GM23338 (cell line): ENCODE measurements around the gene GRK4.

Experiments
- CREB1 ChIP-seq: fragments of 250-450 bp; sonication (Bioruptor Pico); IDR thresholded peaks from 2 replicates; pipeline ENCODE4 v1.5.0; 2020; ENCODE audit warnings: low read depth, mild to moderate bottlenecking, moderate library complexity
- CTCF ChIP-seq, 2 experiments: fragments of 200-600 bp in 1 of 2; sonication (generic) in 1 of 2; conservative IDR thresholded peaks; 2 replicates each; pipeline versions ENCODE4 v1.5.1 to v1.6.1; 2016 to 2017; ENCODE audit warnings: antibody characterized with exemption in 2 of 2, low read depth in 2 of 2, mild to moderate bottlenecking in 2 of 2, moderate library complexity in 1 of 2
- ETS1 ChIP-seq: IDR thresholded peaks from 2 replicates; pipeline ENCODE4 v1.6.1; 2016; ENCODE audit warnings: antibody characterized with exemption
- EZH2 ChIP-seq: fragments of 200-600 bp; sonication (generic); IDR thresholded peaks from one replicate; pipeline ENCODE4 v1.8.0; 2017; ENCODE audit warnings: antibody characterized with exemption, mild to moderate bottlenecking, low read depth; ENCODE audit not compliant: unreplicated experiment
- EZH2phosphoT487 ChIP-seq: fragments of 200-600 bp; sonication (generic); IDR thresholded peaks from one replicate; pipeline ENCODE4 v1.8.1; 2018; ENCODE audit warnings: antibody characterized with exemption; ENCODE audit not compliant: unreplicated experiment
- JUNB ChIP-seq: IDR thresholded peaks from one replicate; pipeline ENCODE4 v1.6.1; 2016; ENCODE audit warnings: antibody characterized with exemption; ENCODE audit not compliant: unreplicated experiment
- NANOG ChIP-seq: IDR thresholded peaks from 2 replicates; pipeline ENCODE4 v1.6.1; 2016; ENCODE audit warnings: antibody characterized with exemption, borderline replicate concordance
- POLR2AphosphoS5 ChIP-seq: IDR thresholded peaks from 2 replicates; pipeline ENCODE4 v1.6.1; 2016; ENCODE audit warnings: antibody characterized with exemption, low read depth
- REST ChIP-seq: IDR thresholded peaks from one replicate; pipeline ENCODE4 v1.6.1; 2018; ENCODE audit warnings: antibody characterized with exemption; ENCODE audit not compliant: unreplicated experiment
- ZNF114 ChIP-seq: fragments of 250-450 bp; sonication (Bioruptor Pico); IDR thresholded peaks from 2 replicates; pipeline ENCODE4 v1.5.0; 2020; ENCODE audit warnings: mild to moderate bottlenecking, moderate library complexity
- ZNF462 ChIP-seq: fragments of 250-450 bp; sonication (Bioruptor Pico); IDR thresholded peaks from 2 replicates; pipeline ENCODE4 v1.5.0; 2020; ENCODE audit warnings: mild to moderate bottlenecking, moderate library complexity

GRCh38 chr4:2991243-2991642 is 27.9 kb downstream of the GRK4 start:
- TF ChIP-seq NANOG (no peak), ETS1 (no peak), EZH2 (no peak), CTCF (conservative IDR thresholded peaks at IDR 0.05; ENCODE audit: low read depth in 2 of 2) (no peak), POLR2AphosphoS5 (no peak), EZH2phosphoT487 (no peak), CREB1 (no peak), REST (no peak), JUNB (no peak), ZNF114 (CRISPR knock-in tag) (no peak), ZNF462 (CRISPR knock-in tag) (no peak)
